C4-2B (cell line): ENCODE results near the gene ARL11.
"Not testable (repeated sequence)": the region's sequence is repeated elsewhere in the genome, so short reads cannot be mapped to it uniquely, and the experiment has no call there.

Source experiments
- H3K27ac ChIP-seq: fragments of 450-650 bp; 2 replicates; pipeline ENCODE4 v1.5.1; 2017
- ZFX ChIP-seq: fragments of 450-650 bp; IDR thresholded peaks from 2 replicates; pipeline ENCODE4 v1.6.1; 2017
- TF ChIP-seq, protein P1 (sequence below): fragments of 450-650 bp; conservative IDR thresholded peaks from 2 replicates; pipeline ENCODE4 v1.5.1; 2017; ENCODE audit warnings: mild to moderate bottlenecking

ARL11 gene

GRCh38 chr13:49606747-49607648 lies 21.3 kb upstream of the ARL11 start:
- H3K27ac ChIP-seq, result peak overlapping the region; percentile 32
- TF ChIP-seq, protein P1, sequence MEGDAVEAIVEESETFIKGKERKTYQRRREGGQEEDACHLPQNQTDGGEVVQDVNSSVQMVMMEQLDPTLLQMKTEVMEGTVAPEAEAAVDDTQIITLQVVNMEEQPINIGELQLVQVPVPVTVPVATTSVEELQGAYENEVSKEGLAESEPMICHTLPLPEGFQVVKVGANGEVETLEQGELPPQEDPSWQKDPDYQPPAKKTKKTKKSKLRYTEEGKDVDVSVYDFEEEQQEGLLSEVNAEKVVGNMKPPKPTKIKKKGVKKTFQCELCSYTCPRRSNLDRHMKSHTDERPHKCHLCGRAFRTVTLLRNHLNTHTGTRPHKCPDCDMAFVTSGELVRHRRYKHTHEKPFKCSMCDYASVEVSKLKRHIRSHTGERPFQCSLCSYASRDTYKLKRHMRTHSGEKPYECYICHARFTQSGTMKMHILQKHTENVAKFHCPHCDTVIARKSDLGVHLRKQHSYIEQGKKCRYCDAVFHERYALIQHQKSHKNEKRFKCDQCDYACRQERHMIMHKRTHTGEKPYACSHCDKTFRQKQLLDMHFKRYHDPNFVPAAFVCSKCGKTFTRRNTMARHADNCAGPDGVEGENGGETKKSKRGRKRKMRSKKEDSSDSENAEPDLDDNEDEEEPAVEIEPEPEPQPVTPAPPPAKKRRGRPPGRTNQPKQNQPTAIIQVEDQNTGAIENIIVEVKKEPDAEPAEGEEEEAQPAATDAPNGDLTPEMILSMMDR, result peak; percentile 85
- TF ChIP-seq ZFX, result no peak

GRCh38 chr13:49607761-49608160 lies 20.5 kb upstream of the ARL11 start:
- no peak overlapping the region for H3K27ac ChIP-seq
- TF ChIP-seq ZFX, result no peak
- TF ChIP-seq, protein P1, result no peak

DNA sequence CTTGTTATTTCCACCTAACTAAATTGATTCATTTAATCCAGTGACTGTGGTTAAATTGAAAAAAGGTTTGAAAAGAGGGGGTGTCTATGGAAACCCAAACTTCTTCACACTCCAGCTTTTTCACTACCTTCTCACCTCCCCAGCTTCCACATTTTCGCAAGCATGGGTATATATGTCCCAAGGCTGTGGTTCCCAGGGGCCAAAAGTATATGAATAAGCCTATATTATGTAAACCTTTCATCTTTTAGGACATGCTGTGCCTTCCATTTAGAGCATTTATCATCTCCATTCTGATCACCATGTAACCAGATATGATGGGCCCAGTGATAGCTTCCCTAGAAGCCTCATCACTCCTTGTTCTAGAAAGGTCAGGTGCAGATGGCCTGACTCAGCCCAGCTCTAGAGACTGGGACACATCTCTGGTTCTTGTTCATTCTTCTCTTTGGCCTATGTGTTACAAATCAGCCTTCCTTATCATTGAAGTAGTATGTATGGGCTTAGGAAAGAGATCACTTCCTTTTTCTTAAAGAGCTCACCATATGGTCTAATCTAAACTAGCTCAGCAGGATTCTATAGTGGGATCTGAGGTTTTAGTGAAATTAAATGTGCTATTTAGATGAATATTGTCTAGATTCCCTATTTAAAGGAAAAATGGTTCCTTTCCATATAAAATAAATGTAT lies 19.5 kb upstream of the ARL11 start:
- no peak overlapping the region for H3K27ac ChIP-seq

DNA sequence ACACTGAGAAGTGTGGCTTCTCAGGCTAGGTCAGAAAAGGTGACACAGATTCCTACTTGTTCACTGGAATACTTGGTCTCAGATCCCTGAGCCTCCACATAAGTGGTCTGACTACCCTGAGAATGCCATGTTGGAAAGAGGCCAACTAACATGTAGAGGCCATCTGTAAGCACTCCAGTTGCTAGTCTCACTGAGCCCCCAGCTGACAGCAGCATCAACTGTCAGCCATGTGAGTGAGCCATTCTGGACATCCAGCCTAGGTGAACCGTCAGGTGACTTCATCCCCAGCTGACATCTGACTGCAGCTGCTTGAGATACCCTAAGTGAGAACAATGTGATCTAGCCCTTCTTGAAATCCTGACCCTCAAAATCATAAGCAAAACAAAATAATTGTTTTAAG lies 18.1 kb upstream of the ARL11 start:
- TF ChIP-seq, protein P1, result no peak
- no peak for TF ChIP-seq ZFX
- H3K27ac ChIP-seq, result no peak overlapping the region

More for the DNA sequence above, 19.5 kb upstream of the ARL11 start:
- TF ChIP-seq, protein P1, result no peak
- TF ChIP-seq ZFX, result no peak

GRCh38 chr13:49612042-49612441 lies 16.3 kb upstream of the ARL11 start:
- H3K27ac ChIP-seq, result not testable (repeated sequence)

DNA sequence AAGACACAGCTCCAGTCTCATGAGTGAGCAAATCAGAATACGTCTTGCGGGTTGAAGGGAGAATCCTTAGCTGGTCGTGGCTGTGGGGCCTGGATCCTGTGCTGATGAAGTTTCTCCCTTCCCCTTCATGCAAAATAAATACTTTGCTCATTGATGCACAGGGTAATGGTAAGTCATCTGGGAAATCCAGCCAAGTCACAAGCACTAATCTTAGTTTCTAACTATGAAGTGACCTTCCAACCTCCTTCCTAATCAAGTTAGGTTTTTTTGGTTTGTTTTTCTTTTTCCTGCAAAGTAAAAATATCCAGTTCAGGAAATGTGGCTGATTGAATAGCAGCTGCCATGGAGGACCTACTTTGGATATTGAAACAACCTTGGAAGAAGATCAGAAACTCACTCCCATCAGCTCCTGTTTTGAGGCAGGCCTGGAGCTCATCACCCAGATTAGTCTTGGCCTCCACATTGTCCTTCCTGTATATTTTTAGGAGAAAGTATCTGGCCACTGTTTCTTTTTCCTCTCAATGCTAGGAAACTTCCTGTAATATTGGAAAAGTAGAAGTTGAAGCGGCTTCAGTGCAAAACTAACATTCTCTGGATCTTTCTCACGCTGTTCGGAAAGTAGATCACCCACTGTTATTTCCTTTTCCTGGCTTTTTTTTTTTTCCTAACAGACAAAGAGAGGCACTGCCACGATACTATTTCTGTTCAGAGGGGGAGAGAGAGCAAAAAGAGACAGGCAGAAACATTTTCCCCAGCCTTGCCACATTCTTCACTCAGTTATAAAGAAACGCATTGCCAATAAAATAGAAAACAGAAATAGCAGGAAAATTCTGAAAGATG lies 12.3 kb upstream of the ARL11 start:
- no peak for TF ChIP-seq ZFX
- TF ChIP-seq, protein P1, result no peak
- no peak overlapping the region for H3K27ac ChIP-seq

DNA sequence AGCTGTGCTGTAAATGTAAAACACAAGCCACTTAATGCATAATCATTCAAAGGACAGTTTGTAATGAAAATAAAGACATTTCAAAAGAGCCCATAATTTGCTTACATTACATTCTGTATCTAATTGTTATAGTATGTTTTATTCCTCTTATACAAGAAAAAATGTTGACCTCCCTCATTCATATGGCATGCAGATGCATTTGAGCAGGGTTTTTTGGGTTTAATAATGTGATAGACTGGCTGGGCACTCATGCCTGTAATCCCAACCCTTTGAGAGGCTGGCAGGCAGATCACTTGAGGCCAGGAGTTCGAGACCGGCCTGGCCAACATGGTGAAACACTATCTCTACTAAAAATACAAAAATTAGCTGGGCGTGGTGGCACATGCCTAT lies 11.6 kb upstream of the ARL11 start:
- H3K27ac ChIP-seq, result no peak overlapping the region

More for the DNA sequence above, 11.6 kb upstream of the ARL11 start:
- no peak for TF ChIP-seq ZFX
- TF ChIP-seq, protein P1, result no peak
